GM21526 (cell line): ENCODE data around the gene RNASEH1.
"Not testable (repeated sequence)": the region's sequence is repeated elsewhere in the genome, so short reads cannot be mapped to it uniquely, and the experiment has no call there.

Experiments
- ATAC-seq: cut with Tn5 transposase; IDR thresholded peaks from one replicate; pipeline ENCODE4 v1.9.1; 2021; ENCODE audit warnings: moderate library complexity; ENCODE audit not compliant: unreplicated experiment, low FRiP score

The RNASEH1 gene

GRCh38 chr2:3594493-3595281 is 36.6 kb upstream of the RNASEH1 start, which contains the start of gene COLEC11:
Gene COLEC11, plus strand, starts transcription at chr2:3595112. Its CDS starts 9,229 bp downstream, at chr2:3604341.
- no peak for ATAC-seq

DNA sequence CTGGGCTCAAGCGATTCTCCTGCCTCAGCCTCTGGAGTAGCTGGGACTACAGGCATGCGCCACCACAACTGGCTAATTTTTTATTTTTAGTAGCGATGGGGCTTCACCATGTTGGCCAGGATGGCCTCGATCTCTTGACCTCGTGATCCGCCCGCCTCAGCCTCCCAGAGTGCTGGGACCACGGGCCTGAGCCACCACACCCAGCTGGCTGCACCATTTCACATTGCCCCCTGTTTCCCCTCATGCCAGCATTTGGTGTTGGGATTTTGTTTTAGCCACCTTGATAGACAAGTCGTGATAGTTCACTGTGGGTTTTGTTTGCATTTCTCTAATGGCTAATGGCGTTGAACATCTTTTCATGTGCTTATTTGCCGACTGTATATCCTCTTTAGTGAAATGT is 31.0 kb upstream of the RNASEH1 start:
- no peak for ATAC-seq

- ATAC-seq: no peak
Measured at GRCh38 chr2:3588084-3588483, 30.0 kb upstream of the RNASEH1 start.

DNA sequence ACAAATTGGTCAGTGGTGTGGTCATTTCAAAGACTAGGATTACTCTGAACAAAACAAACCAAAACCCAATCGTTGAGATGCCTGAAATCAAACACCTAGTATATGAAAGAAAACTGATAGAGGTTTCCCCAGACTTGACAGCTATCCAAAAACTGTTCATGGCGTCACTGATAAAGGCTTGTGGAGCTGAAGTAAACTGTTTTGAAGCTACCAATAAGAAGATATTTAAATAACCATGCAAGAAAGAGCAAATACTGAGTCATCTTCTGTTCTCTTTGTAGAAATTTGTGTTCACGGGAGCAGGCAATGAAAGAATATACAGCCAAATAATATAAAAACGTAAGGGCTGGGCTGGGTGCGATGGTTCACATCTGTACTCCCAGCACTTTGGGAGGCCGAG is 29.3 kb upstream of the RNASEH1 start:
- ATAC-seq: no peak

DNA sequence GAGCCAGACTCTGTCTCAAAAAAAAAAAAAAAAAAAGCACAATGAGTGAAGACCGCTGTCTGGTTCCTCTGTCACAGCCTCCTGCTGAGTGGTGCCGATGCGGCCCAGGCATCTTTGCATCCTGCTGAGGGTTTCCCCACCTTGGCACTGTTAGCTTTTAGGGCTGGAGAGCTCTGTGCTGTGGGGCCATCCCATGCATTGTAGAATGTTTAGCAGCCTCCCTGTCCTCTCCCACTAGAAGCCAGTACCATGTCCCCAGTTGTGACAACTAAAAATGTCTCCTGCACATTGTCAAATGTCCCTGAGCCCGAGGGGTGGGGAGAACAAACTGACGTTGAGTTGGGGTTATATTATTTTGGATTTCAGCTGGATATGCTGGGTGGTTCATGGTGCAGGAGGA is 28.9 kb upstream of the RNASEH1 start:
- no peak for ATAC-seq

- ATAC-seq: no peak
Measured at GRCh38 chr2:3586220-3586619, 28.1 kb upstream of the RNASEH1 start.

DNA sequence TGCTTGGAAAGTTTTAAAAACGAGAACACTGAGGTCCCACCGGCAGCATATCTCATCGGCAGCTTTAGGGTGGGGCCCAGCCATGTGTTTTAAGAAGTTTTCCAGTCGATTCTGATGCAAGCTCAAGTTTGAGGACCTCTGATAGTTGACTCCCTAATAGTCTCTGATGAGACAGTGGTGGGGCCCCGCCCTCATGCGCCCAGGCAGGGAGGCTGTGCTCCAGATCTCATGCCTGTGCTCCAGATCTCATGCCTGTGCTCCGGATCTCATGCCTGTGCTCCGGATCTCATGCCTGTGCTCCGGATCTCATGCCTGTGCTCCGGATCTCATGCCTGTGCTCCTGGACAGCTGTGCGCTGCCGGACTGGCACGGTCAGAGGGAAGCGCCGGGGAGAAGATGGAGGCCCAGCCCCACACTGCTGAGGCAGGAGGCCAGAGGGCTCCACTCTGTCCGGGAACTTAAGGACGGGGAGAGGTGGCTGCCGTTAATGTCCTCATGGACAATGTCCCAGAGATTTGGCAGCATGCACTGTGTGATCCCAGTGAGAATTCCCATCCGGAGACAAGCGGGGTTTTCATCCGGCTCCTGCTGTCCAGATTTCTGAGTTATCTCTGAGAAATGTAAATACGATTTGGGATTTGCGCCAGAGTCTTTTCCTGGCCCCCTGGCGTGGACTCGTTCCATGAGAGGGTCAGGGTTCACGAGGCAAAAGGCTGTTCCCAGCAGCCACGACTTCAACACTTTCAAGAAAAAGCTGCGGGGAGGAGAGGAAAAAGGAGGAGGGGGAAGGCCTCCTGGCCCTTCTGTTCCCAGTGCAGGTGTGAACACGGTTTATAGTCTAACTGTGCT is 27.4 kb upstream of the RNASEH1 start:
- ATAC-seq: no peak

DNA sequence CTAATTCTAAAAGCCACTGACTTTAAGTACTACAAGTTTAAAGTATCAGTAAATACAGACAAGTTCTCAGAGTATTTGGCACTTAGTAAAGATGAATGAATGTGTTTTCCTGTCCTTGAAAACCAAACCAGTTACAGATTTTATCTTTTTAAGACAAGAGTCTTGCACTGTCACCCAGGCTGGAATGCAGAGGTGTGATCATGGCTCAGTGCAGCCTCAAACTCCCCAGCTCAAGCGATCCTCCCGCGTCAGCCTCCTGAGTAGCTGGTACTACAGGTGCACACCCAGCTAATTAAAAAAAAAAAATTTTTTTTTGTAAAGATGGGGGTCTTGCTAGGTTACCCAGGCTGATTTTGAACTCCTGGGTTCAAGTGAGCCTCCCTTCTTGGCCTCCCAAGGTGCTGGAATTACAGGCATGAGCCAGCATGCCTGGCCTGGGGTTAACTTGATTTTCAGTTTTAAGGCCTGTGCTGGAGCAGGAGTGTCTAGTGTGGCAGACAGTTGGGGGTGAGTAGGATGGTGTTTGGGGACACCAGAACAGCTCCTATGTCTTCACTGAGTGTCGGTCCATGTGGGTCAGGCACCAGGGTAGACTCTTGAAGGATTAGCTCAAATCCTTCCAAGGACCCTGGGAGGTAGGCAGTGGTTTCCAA is 26.6 kb upstream of the RNASEH1 start:
- no peak for ATAC-seq

- ATAC-seq: no peak
Measured at GRCh38 chr2:3584076-3584475, 25.9 kb upstream of the RNASEH1 start.

GRCh38 chr2:3581367-3582262 is 23.5 kb upstream of the RNASEH1 start:
- ATAC-seq: no peak

- ATAC-seq: no peak
Measured at GRCh38 chr2:3580449-3580848, 22.3 kb upstream of the RNASEH1 start.

DNA sequence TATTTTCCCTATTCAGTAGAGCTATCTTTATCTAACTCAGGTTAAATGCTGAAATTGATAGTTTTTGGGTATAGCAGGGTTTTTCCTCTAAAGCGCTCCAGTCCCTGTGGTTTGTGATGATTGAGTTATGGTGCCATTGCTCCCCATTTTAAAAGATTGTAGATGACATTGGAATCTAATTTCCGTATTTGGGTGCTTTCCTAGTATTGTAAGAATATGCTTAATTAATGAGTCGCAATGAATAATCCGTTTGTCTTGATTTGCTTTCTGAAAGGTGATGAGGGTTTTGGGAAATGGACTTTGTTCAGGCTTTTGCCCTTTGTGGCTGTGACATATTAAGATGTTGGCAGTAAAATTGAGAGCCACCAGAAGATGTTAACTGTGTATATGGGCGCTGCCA is 20.9 kb upstream of the RNASEH1 start:
- no peak for ATAC-seq

- not testable (repeated sequence) for ATAC-seq
Measured at GRCh38 chr2:3576263-3576630, 18.1 kb upstream of the RNASEH1 start.

- ATAC-seq: peak; percentile 23
Measured at GRCh38 chr2:3575534-3576262, 17.6 kb upstream of the RNASEH1 start.

DNA sequence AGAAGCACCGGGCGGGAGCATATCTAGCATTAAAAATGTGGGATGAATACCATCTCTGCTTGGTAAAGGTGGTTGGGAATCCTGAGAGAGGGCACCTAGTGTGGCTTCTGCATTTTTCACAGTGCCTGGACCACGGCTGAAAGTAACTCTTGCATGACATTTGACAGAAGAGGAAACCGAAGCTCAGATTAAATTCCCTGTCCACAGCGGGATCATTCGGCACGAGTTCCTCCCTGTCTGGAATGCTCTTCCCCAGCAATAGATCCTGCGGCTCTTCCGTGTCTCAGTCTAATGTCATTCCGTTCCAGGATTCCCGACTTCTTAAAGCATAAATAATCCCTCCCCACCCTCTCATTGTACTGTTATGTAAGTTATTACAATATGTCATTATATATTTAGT is 16.0 kb upstream of the RNASEH1 start:
- no peak for ATAC-seq

- no peak for ATAC-seq
Measured at GRCh38 chr2:3572620-3573019, 14.5 kb upstream of the RNASEH1 start.

- ATAC-seq: no peak
Measured at GRCh38 chr2:3571284-3571683, 13.2 kb upstream of the RNASEH1 start.

GRCh38 chr2:3569656-3570055 is 11.5 kb upstream of the RNASEH1 start:
- ATAC-seq: not testable (repeated sequence)

- no peak for ATAC-seq
Measured at GRCh38 chr2:3566806-3567205, 8.7 kb upstream of the RNASEH1 start.

- no peak for ATAC-seq
Measured at GRCh38 chr2:3565117-3565516, 7.0 kb upstream of the RNASEH1 start.
